AG09319 (cell line): ENCODE measurements around the gene ANO5.

Source experiments
- DNase-seq: peaks from one replicate; pipeline ENCODE4 v3.0.0-alpha.2; 2010; ENCODE audit warnings: low read depth; ENCODE audit errors: extremely low read depth
- TF ChIP-seq, protein P1 (sequence below): IDR thresholded peaks from 2 replicates; pipeline ENCODE4 v1.5.1; 2011; ENCODE audit warnings: low read depth, mild to moderate bottlenecking, inconsistent platforms, low read length, moderate library complexity

ANO5 gene, protein sequence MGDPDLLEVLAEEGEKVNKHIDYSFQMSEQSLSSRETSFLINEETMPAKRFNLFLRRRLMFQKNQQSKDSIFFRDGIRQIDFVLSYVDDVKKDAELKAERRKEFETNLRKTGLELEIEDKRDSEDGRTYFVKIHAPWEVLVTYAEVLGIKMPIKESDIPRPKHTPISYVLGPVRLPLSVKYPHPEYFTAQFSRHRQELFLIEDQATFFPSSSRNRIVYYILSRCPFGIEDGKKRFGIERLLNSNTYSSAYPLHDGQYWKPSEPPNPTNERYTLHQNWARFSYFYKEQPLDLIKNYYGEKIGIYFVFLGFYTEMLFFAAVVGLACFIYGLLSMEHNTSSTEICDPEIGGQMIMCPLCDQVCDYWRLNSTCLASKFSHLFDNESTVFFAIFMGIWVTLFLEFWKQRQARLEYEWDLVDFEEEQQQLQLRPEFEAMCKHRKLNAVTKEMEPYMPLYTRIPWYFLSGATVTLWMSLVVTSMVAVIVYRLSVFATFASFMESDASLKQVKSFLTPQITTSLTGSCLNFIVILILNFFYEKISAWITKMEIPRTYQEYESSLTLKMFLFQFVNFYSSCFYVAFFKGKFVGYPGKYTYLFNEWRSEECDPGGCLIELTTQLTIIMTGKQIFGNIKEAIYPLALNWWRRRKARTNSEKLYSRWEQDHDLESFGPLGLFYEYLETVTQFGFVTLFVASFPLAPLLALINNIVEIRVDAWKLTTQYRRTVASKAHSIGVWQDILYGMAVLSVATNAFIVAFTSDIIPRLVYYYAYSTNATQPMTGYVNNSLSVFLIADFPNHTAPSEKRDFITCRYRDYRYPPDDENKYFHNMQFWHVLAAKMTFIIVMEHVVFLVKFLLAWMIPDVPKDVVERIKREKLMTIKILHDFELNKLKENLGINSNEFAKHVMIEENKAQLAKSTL

DNA sequence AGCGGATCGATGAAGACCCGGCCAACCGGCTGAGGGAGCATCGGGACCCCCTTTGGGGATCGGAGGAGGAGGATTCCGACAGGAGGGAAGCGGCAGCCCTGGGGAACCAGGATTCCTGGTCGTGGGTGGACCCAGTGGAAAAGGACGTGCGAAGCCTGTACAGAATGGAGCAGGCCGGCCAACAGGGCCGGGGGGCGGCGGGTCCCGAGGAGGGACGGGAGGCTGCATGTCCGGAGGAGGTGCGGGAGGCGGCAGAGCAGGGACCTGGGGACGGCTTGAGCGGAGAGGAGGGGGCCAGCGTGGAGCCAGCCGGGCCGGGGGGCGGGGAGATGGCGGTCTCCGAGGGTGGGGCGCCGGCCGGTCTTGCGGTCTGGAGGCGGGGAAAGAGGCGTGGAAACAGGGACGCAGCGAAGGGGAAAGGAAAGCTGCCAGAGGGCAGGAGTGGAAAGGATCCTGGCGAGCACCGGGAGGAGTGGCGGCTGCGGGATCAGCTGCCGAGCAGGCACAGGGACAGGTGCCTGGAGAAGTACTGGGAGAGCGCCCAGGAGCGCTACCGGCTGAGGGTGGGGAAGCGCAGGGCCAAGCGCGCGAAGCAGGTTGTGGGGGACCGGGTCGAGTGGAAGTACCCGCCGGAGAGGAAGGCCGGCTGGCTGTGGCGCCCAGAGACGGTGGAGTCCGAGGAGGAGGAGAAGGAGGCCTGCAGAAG, at the start of gene ANO5:
ANO5 (plus strand) TSS at position 444 of the 706 bp plus-strand sequence. CDS start 408 bp downstream, outside the sequence.
- DNase-seq: no peak
- TF ChIP-seq, protein P1, sequence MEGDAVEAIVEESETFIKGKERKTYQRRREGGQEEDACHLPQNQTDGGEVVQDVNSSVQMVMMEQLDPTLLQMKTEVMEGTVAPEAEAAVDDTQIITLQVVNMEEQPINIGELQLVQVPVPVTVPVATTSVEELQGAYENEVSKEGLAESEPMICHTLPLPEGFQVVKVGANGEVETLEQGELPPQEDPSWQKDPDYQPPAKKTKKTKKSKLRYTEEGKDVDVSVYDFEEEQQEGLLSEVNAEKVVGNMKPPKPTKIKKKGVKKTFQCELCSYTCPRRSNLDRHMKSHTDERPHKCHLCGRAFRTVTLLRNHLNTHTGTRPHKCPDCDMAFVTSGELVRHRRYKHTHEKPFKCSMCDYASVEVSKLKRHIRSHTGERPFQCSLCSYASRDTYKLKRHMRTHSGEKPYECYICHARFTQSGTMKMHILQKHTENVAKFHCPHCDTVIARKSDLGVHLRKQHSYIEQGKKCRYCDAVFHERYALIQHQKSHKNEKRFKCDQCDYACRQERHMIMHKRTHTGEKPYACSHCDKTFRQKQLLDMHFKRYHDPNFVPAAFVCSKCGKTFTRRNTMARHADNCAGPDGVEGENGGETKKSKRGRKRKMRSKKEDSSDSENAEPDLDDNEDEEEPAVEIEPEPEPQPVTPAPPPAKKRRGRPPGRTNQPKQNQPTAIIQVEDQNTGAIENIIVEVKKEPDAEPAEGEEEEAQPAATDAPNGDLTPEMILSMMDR: no peak

DNA sequence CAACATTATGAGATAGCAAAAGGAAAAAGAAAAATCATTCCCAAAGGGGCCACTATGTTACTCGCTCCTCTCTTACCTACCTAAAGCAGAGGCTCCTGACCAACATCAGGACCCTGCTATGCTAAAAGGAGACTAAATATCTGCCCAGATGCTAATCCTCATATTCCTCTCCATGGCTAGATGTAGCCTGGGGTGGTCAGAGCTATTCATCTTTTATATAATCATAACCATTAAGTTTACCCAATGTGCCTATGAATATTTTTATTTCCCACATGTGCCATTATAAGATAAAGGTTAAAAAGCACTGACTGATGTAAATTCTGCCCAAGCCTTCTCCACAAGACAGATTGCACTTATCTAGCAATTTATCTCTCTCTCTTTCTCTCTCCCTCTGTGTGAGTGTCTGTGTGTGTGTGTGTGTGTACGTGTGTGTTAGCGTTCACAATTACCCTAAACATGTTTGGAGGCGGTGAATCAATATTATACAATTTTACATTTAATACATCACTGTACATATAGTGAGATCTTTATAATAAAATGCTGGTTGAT, 41.2 kb upstream of the ANO5 start:
- TF ChIP-seq, protein P1: no peak
- DNase-seq: no peak

DNA sequence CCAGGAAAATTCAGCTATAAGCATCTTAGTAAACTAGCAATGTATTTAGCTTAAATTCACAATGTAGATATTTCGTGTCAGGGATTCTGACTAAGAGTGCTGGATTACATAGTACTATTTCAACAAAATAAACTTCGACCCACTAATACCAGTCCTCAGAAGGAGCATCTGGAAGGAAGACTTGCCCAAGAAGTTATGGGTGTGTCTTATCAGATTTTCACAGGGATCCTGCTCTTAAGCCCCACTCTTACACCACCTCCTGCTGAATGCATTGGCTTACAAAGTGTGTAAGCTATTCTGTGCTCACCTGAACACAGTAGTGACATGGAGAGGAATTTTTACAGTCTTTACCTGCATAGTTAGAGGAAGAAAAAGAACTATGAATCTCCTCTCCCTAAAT, 35.4 kb upstream of the ANO5 start:
- DNase-seq: no peak
- TF ChIP-seq, protein P1: no peak

DNA sequence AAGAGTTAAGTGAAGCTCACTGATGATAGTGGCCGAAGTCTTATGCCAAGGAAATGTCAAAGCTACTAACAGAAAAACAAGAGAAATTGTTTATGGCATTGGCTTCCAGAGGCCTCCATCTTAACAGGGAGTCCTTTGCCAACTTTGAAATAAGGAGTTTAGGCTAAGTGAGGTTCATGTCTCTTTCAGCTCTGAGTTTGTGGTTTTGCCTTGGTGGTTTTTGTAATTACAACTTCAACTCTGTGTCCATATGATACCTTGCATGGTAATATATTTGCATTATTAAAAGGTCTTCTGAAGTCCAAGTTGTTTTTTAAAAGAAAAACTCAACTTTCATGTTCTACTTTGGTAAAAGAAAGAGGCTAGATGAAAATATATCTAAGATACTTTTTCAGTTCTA, 31.4 kb upstream of the ANO5 start:
- no peak for DNase-seq
- TF ChIP-seq, protein P1: no peak

DNA sequence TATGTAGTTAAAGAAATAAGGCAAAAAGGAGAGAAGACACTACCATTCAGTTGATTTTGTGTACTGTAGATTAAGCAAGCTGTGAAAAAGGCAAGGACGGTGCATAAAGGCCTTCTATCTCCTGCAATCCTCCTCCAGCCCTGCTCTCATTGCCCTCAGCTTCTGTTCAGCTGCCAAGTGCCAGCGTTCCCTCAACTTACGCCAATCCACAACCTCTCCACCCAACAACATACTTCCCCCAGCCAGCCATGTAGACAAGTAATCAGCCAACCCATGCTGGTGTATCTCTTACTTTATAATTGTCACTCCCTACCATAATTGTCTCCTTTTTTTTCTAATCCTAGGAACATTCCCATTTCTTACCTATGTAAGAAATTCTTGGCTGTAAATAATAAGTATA, 30.1 kb upstream of the ANO5 start:
- TF ChIP-seq, protein P1: no peak
- DNase-seq: no peak

DNA sequence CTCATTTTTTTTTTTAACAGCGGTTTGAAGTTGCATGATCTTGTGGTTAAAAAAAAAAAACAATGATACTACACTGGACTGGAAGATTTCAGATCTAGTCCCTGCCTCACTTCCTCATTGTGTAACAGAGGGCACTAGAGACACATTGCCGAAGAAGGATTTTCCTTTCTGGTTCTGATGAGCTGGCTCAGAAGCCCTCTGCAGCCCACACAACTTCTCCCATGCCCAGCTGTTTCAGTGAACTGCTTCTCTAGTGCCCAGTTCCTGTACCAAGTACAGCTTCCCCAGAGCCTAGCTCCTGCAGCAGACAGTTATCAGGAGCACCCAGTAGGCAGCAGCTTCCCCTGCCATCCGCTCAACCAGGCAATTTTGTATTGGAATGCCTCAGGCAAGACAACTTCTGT, 29.5 kb upstream of the ANO5 start:
- TF ChIP-seq, protein P1: no peak
- no peak for DNase-seq
